Heart left ventricle (tissue), 16 donors: Measurements from ENCODE around the gene TANGO2. TPM values are rescaled to one million over a fixed set of nuclear protein-coding genes. Genes with fewer than 3 reads are reported as not detected.

Experiments
- ATAC-seq, 4 donors: fragments of 200-7000 bp; cut with Tn5 transposase; one replicate each; pipeline ENCODE4 v1.9.1; 2020 to 2022; ENCODE audit warnings: moderate library complexity in 4 of 4, mild to moderate bottlenecking in 3 of 4, moderate number of reproducible peaks in 1 of 4
- DNase-seq, 5 donors: peaks; one replicate each; pipeline ENCODE4 v3.0.0-alpha.2; 2020
- H3K27ac ChIP-seq, 12 donors: fragments of 200-600 bp; sonication (generic) in 4 of 12; one replicate each; pipeline versions ENCODE4 v1.5.0 to v1.8.0; 2016 to 2022; ENCODE audit warnings: mild to moderate bottlenecking in 2 of 12
- H3K27me3 ChIP-seq, 9 donors: fragments of 200-600 bp; sonication (generic) in 2 of 9; one replicate each; pipeline versions ENCODE4 v1.5.1 to v1.8.0; 2016 to 2022; ENCODE audit warnings: mild to moderate bottlenecking in 3 of 9
- H3K36me3 ChIP-seq, 9 donors: fragments of 200-600 bp; sonication (generic) in 2 of 9; one replicate each; pipeline versions ENCODE4 v1.5.0 to v1.8.0; 2018 to 2022; ENCODE audit warnings: mild to moderate bottlenecking in 2 of 9
- H3K4me1 ChIP-seq, 12 donors: fragments of 200-600 bp; sonication (generic) in 4 of 12; one replicate each; pipeline versions ENCODE4 v1.5.0 to v1.8.0; 2016 to 2022; ENCODE audit warnings: mild to moderate bottlenecking in 3 of 12
- H3K4me3 ChIP-seq, 12 donors: fragments of 200-600 bp; sonication (generic) in 4 of 12; one replicate each; pipeline versions ENCODE4 v1.5.0 to v1.8.0; 2017 to 2022; ENCODE audit warnings: mild to moderate bottlenecking in 9 of 12, moderate library complexity in 4 of 12
- H3K9me3 ChIP-seq, 12 donors: fragments of 200-600 bp; sonication (generic) in 4 of 12; one replicate each; pipeline versions ENCODE4 v1.5.0 to v1.8.0; 2016 to 2022; ENCODE audit warnings: mild to moderate bottlenecking in 1 of 12
- CTCF ChIP-seq, 12 donors: fragments of 200-600 bp; sonication (generic) in 4 of 12; IDR thresholded peaks; one replicate each; pipeline versions ENCODE4 v1.5.0 to v1.8.0; 2018 to 2022; ENCODE audit warnings: antibody characterized with exemption in 12 of 12, mild to moderate bottlenecking in 5 of 12
- POLR2A ChIP-seq, 2 donors: fragments of 450-650 bp; IDR thresholded peaks; one replicate each; pipeline ENCODE4 v1.6.1; 2017; ENCODE audit warnings: antibody characterized with exemption in 2 of 2, mild to moderate bottlenecking in 2 of 2, moderate library complexity in 2 of 2
- WGBS, 4 donors: extraction: QIAGEN DNeasy Blood & Tissue Kit in 2 of 4; methylation state at CpG; one replicate each; pipeline versions ENCODE4 v1.1.5 to v1.1.7; 2013 to 2018; 5-methylcytosine and 5-hydroxymethylcytosine counted together
- intact Hi-C, 10 donors: fragments of 100-400 bp; cut with DNase I; formaldehyde crosslinking; loops; one replicate each; pipeline versions ENCODE4 v1.11.1 to v1.14.2; 2022
- polyA plus RNA-seq, 2 donors: library from polyadenylated mRNA; stranded (reverse); fragments of 200-250 nt; gene quantifications; one replicate each; pipeline ENCODE4 v1.2.3, GENCODE V29; 2013
- total RNA-seq, 9 donors: library from RNA; depleted of rRNA in 2 of 9; stranded (reverse); fragments of >200 nt in 2 of 9; fragmentation: NEBNext Ultra II Directional in 3 of 9; extraction: Animal tissue kit (Norgen Biotek cat#: 25700) in 3 of 9; gene quantifications; one replicate each; pipeline versions ENCODE4 v1.1.0 to v1.2.4, GENCODE V29; 2016 to 2023
- donor health status: ischemic (EF 13 %, LVEDD 7.1; RV severe dilation, severe dysfunction).
- donor health status: healthy with polysubstance abuse.
- donor health status: DM: no; HTN: yes; CAD: no.
- donor health status: DM: no; HTN: no; CAD: no.
- donor health status: ischemic (EF 25% LVEDD 6.9; RV normal size, moderate dysfunction).
- donor health status: ischemic (EF 25% LVEDD 5.7; RV mildly dilated, moderate dysfunction).
- donor health status: healthy.
- donor health status: DM: yes; HTN: yes; CAD: no.
- donor health status: ischemic (EF 35%, LVEDD 5.7; RV mildly dilated, moderate dysfunction).
- donor health status: nonischemic (EF 11% LVEDD 7.7; RV severe dilation, severe dysfunction).
- donor health status: DM: yes; HTN: yes; CAD: no.
- donor health status: PGD.
- donor health status: ischemic (EF 29% LVEDD 5.4; RV normal size, mild dysfunction).
- donor health status: nonischemic (EF 23%, LVEDD 6.1; RV moderate dilation, normal function).

Gene TANGO2
- total and polyA plus RNA-seq, 11 donors, result 51.3 to 341 (median 63.0) TPM

- intact Hi-C loops, result loop anchor here in 1 of 10 donors (10.0 kb wide), 1 partner anchor 53 kb away; the partner anchor contains the start of gene DGCR8
- TF ChIP-seq CTCF (IDR thresholded peaks at IDR 0.05) (no peak), POLR2A (IDR thresholded peaks at IDR 0.05) (no peak)
- DNase-seq (peak in 1 of 5 donors; percentile 42), ATAC-seq (no peak)
- Histone ChIP-seq H3K27me3 (no peaks in the 10 kb centered on the region), H3K4me1 (peaks cover 11 to 92% (median 56%) of the 10 kb centered on the region in 12 donors), H3K36me3 (peaks cover 0 to 25% (median 15%) of the 10 kb centered on the region in 9 donors), H3K4me3 (no peak overlapping the region), H3K27ac (peak overlapping the region in 6 of 12 donors; percentile 67 to 85 (median 72)), H3K9me3 (no peaks in the 10 kb centered on the region)
- 82 to 92% (median 86%) methylated on average over 11 to 16 of the region's 16 CpGs for WGBS, 4 donors
Observed at GRCh38 chr22:20031732-20032406, 11.0 kb downstream of the TANGO2 start.

- peak in 1 of 2 donors; percentile 4 for TF ChIP-seq POLR2A (IDR thresholded peaks at IDR 0.05)
- no peak for TF ChIP-seq CTCF (IDR thresholded peaks at IDR 0.05)
- WGBS, 4 donors, result 69 to 86% (median 81%) methylated on average over 2 to 7 of the region's 7 CpGs
- DNase-seq (peak in 1 of 5 donors; percentile 35), ATAC-seq (peak in 2 of 4 donors; percentile 3 to 6)
- intact Hi-C loops, result loop anchor here in 1 of 10 donors (10.0 kb wide), 1 partner anchor 52 kb away; the partner anchor contains the start of gene DGCR8
- H3K36me3 ChIP-seq, result peaks cover 0 to 31% (median 19%) of the 10 kb centered on the region in 9 donors
- no peak overlapping the region for H3K4me3 ChIP-seq
- H3K27ac ChIP-seq, result peak overlapping the region in 11 of 12 donors; percentile 6 to 86 (median 73)
- peaks cover 11 to 91% (median 56%) of the 10 kb centered on the region in 12 donors for H3K4me1 ChIP-seq
- no peaks in the 10 kb centered on the region for H3K9me3 ChIP-seq
- no peaks in the 10 kb centered on the region for H3K27me3 ChIP-seq
Observed at GRCh38 chr22:20032407-20032991, 11.6 kb downstream of the TANGO2 start.

GRCh38 chr22:20033045-20033706 lies 12.3 kb downstream of the TANGO2 start:
- H3K4me1 ChIP-seq, result peaks cover 11 to 85% (median 54%) of the 10 kb centered on the region in 12 donors

More at GRCh38 chr22:20033045-20033706, 12.3 kb downstream of the TANGO2 start:
- no peaks in the 10 kb centered on the region for H3K27me3 ChIP-seq
- H3K9me3 ChIP-seq, result no peaks in the 10 kb centered on the region
- WGBS, 4 donors, result 52 to 100% (median 58%) methylated on average over 2 to 14 of the region's 14 CpGs
- H3K4me3 ChIP-seq, result no peak overlapping the region
- H3K36me3 ChIP-seq, result peaks cover 0 to 38% (median 26%) of the 10 kb centered on the region in 9 donors
- TF ChIP-seq POLR2A (IDR thresholded peaks at IDR 0.05) (peak in 1 of 2 donors; percentile 11), CTCF (IDR thresholded peaks at IDR 0.05) (peak in 1 of 12 donors; percentile 10)
- H3K27ac ChIP-seq, result peak overlapping the region in 11 of 12 donors; percentile 20 to 86 (median 73)
- intact Hi-C loops, result loop anchor here in 1 of 10 donors (10.0 kb wide), 1 partner anchor 52 kb away; the partner anchor contains the start of gene DGCR8
- peak; percentile 77 to 85 (median 84) for ATAC-seq
- DNase-seq, result peak; percentile 72 to 88 (median 75)
